22Rv1 (cell line): Measurements from ENCODE around the gene SEPTIN1.
A peak's percentile ranks its signal among the peaks of the same experiment; 100 is the strongest.

Experiments
- H3K27ac ChIP-seq: fragments of 450-650 bp; 2 replicates; pipeline ENCODE4 v1.5.1; 2017
- ZFX ChIP-seq: fragments of 450-650 bp; IDR thresholded peaks from 2 replicates; pipeline ENCODE4 v1.6.1; 2017; ENCODE audit warnings: antibody characterized with exemption, borderline replicate concordance
- TF ChIP-seq, protein P1 (sequence below): fragments of 450-650 bp; IDR thresholded peaks from 2 replicates; pipeline ENCODE4 v1.5.1; 2017; ENCODE audit warnings: mild to moderate bottlenecking

SEPTIN1 gene

DNA sequence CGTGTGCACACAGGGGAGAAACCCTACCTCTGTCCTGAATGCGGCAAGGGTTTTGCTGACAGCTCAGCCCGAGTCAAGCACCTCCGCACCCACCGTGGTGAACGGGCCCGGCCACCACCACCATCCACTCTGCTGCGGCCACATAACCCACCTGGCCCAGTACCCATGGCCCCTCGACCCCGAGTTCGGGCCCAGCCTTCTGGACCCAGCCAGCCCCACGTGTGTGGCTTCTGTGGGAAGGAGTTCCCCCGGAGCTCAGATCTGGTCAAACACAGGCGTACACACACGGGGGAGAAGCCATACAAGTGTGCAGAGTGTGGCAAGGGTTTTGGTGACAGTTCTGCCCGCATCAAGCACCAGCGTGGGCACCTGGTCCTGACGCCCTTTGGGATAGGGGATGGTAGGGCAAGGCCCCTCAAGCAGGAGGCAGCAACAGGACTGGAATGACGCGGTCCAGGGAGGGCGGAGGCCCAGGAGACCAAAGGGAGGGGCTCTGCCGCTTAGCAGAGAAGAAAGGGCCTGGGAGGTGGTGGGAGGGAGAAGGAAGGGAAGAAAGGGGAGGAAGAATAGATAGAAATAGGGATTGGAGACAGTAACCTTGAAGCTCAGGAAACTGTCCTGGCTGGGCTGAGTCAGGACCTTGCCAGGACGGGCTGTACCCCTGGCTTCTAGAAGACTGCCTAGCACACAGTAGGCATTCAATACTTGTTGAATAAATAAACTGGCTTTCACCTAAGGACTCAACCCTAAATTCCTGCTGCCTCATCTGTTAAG lies 16.5 kb upstream of the SEPTIN1 start:
- TF ChIP-seq ZFX: no peak
- TF ChIP-seq, protein P1, sequence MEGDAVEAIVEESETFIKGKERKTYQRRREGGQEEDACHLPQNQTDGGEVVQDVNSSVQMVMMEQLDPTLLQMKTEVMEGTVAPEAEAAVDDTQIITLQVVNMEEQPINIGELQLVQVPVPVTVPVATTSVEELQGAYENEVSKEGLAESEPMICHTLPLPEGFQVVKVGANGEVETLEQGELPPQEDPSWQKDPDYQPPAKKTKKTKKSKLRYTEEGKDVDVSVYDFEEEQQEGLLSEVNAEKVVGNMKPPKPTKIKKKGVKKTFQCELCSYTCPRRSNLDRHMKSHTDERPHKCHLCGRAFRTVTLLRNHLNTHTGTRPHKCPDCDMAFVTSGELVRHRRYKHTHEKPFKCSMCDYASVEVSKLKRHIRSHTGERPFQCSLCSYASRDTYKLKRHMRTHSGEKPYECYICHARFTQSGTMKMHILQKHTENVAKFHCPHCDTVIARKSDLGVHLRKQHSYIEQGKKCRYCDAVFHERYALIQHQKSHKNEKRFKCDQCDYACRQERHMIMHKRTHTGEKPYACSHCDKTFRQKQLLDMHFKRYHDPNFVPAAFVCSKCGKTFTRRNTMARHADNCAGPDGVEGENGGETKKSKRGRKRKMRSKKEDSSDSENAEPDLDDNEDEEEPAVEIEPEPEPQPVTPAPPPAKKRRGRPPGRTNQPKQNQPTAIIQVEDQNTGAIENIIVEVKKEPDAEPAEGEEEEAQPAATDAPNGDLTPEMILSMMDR: no peak
- peak overlapping the region; percentile 91 for H3K27ac ChIP-seq

DNA sequence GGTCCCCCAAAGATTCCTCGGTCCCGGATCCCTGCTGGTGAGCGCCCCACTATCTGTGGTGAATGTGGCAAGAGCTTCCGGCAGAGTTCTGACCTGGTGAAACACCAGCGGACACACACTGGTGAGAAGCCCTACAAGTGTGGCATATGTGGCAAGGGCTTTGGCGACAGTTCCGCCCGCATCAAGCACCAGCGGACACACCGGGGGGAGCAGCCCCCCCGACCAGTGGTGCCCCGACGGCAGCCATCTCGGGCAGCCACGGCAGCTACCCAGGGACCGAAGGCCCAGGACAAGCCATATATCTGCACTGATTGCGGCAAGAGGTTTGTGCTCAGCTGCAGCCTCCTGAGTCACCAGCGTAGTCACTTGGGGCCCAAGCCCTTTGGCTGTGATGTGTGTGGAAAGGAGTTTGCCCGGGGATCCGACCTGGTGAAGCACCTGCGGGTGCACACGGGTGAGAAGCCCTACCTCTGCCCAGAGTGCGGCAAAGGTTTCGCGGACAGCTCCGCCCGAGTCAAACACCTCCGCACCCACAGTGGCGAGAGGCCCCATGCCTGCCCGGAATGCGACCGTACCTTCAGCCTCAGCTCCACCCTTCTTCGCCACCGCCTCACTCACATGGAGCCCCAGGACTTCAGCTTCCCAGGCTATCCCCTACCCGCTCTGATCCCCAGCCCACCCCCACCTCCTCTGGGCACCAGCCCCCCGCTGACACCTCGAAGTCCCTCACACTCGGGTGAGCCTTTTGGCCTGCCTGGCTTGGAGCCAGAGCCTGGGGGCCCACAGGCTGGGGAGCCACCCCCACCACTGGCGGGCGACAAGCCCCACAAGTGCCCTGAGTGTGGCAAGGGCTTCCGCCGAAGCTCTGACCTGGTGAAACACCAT lies 15.7 kb upstream of the SEPTIN1 start:
- TF ChIP-seq, protein P1: no peak
- no peak for TF ChIP-seq ZFX
- H3K27ac ChIP-seq: peak overlapping the region; percentile 97

DNA sequence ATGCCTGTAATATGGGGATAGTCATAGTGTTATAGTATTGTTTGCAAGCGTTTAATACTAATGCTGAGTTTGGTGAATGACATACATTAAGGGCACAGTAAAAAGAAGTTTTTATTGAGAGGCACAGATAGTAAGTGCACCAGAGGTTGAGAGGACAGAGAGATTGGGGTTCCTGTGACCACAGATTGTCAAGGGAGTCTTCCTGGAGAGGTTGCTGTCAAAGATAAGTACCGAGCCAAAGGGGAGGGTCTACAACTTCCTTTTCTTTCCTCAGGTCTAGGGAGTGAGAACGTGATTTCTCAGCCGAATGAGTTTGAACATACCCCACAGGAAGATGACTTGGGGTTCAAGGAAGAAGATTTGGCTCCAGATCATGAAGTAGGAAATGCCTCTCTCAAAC lies 14.7 kb upstream of the SEPTIN1 start:
- peak overlapping the region; percentile 97 for H3K27ac ChIP-seq
- TF ChIP-seq, protein P1: no peak
- TF ChIP-seq ZFX: no peak

DNA sequence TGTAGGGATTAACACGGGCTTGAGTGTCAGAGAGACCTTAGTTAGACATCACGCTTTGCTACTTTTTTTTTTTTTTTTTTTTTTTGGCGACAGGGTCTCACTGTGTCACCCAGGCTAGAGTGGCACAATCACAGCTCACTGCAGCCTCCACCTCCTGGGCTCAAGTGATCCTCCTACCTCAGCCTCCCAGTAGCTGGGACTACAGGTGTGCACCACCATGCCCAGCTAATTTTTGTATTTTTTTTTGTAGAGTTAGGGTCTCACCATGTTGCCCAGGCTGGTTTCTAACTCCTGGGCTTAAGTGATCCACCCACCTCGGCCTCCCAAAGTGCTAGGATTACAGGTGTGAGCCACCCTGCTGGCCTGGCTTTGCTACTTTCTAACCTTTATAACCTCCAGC lies 14.3 kb upstream of the SEPTIN1 start:
- H3K27ac ChIP-seq: peak overlapping the region; percentile 97

DNA sequence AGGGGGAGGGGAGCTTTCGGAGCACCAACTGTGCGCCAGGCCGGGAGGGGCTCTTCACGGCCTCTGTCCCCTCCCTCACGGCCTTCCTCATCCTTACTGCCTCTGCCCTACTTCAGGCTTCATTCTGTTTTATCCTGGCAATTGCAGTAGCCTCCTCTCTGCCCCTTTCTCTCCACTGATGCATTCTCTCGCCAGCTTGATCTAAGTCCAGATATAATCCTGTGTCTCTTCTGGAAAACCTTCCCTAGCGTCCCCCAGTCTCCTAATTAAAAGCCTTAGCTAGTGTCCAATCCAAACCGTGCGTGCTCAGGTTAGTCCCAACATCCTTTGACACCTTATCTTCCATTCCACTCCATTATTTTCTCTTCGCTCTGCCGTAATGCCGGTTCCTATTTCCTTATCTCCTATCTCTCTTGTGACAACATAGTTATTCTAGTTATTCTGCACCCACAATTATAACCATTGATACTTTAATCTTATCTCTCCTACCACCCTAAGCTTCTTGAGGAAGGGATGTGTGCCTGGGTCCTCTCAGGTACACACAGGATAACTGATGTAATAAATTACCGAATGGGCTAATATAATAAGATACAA lies 13.7 kb upstream of the SEPTIN1 start:
- no peak for TF ChIP-seq ZFX
- TF ChIP-seq, protein P1: no peak
- H3K27ac ChIP-seq: peak overlapping the region; percentile 97

DNA sequence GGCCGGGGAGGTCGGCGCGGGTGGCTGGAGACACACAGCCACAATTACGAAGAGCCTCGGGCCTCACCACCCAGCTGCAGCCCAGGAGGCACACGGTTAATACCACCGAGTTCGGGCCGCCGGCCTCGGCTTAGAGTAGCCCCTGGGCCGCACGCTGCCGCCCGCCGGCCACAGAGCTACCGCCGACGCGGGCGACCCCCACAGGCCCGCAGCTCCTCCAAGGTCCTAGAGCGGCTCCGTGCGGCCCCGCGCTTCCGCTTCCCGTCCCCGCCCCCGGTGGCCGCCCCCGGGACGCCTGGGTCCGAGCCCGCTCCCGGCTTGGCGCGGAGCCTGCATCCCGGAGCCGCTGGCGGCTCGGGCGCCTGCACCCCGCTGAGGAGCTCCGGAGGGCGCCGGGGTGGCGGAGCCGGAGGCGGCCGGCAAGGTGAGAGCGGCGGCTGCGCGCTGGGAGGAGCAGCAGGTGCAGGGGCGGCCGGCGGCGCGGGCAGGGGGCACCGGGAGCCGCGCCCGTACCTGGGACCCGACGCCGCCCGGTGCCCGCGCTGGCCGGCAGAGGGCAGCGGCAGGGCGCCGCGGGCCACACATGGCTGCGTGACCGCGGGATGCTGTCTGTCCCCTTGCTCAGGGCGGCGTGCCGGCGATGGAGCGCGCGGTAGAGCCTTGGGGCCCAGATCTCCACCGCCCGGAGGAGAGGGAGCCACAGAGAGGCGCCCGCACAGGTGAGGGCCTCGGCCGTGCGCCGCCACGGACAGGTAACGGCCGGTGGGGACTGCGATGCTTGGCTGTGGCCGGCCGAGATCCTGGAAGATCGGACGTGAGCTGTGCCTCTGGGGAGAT lies 13.0 kb upstream of the SEPTIN1 start, which contains the start of gene ZNF48:
Gene ZNF48, plus strand, starts transcription at position 266 of the 837 bp plus-strand sequence. Its CDS starts 375 bp downstream, at position 641.
- no peak for TF ChIP-seq ZFX
- TF ChIP-seq, protein P1: peak; percentile 88
- H3K27ac ChIP-seq: peak within 1 kb of the TSS; percentile 97
